HUES64 (cell line): ENCODE results near the gene FBXL7.

Source experiments
- H3K27ac ChIP-seq: 2 replicates; pipeline ENCODE4 v1.7.0; 2013; ENCODE audit warnings: low read depth, low read length, inconsistent platforms
- H3K27me3 ChIP-seq: 2 replicates; pipeline ENCODE4 v1.6.1; 2013; ENCODE audit warnings: mild to moderate bottlenecking, low read length; ENCODE audit not compliant: insufficient read depth
- H3K36me3 ChIP-seq: 2 replicates; pipeline ENCODE4 v1.6.1; 2013; ENCODE audit warnings: mild to moderate bottlenecking, low read length; ENCODE audit not compliant: insufficient read depth
- H3K4me1 ChIP-seq: 2 replicates; pipeline ENCODE4 v1.6.1; 2013; ENCODE audit warnings: mild to moderate bottlenecking, low read length, moderate library complexity; ENCODE audit not compliant: insufficient read depth
- H3K4me3 ChIP-seq: 2 replicates; pipeline ENCODE4 v1.5.1; 2013; ENCODE audit warnings: mild to moderate bottlenecking, low read length, moderate library complexity
- H3K9ac ChIP-seq: 2 replicates; pipeline ENCODE4 v1.6.1; 2013; ENCODE audit warnings: mild to moderate bottlenecking, low read depth, low read length
- H3K9me3 ChIP-seq: 2 replicates; pipeline ENCODE4 v1.6.1; 2013; ENCODE audit warnings: low read depth, low read length; ENCODE audit not compliant: insufficient read depth
- WGBS: fragments of 150-250, 120-280 bp; methylation state at CpG from one replicate; pipeline ENCODE4 v1.1.7; 2013; ENCODE audit warnings: missing lambda C conversion rate; 5-methylcytosine and 5-hydroxymethylcytosine counted together

Gene FBXL7

GRCh38 chr5:15521381-15522186 is 21.6 kb downstream of the FBXL7 start:
- no peaks in the 10 kb centered on the region for H3K27me3 ChIP-seq
- no peaks in the 10 kb centered on the region for H3K9me3 ChIP-seq
- H3K4me1 ChIP-seq = peaks cover 13% of the 10 kb centered on the region
- no peaks in the 10 kb centered on the region for H3K36me3 ChIP-seq
- H3K4me3 ChIP-seq = no peak overlapping the region
- WGBS = 87% methylated on average over 6 of the region's 8 CpGs
- H3K27ac ChIP-seq = no peak overlapping the region
- H3K9ac ChIP-seq = no peak overlapping the region

GRCh38 chr5:15522187-15522520 is 22.2 kb downstream of the FBXL7 start:
- Histone ChIP-seq H3K9ac (no peak overlapping the region), H3K36me3 (no peaks in the 10 kb centered on the region), H3K4me1 (peaks cover 13% of the 10 kb centered on the region), H3K9me3 (no peaks in the 10 kb centered on the region), H3K27ac (no peak overlapping the region), H3K27me3 (no peaks in the 10 kb centered on the region), H3K4me3 (no peak overlapping the region)
- WGBS = 68% methylated on average over 3 of the region's 3 CpGs

GRCh38 chr5:15524712-15525111 is 24.7 kb downstream of the FBXL7 start:
- no peak overlapping the region for H3K4me3 ChIP-seq
- H3K9me3 ChIP-seq = no peaks in the 10 kb centered on the region
- H3K4me1 ChIP-seq = peaks cover 13% of the 10 kb centered on the region
- H3K27ac ChIP-seq = no peak overlapping the region
- no peaks in the 10 kb centered on the region for H3K36me3 ChIP-seq
- no peak overlapping the region for H3K9ac ChIP-seq
- H3K27me3 ChIP-seq = no peaks in the 10 kb centered on the region
- 100% methylated on average over 2 of the region's 2 CpGs for WGBS

GRCh38 chr5:15525703-15526275 is 25.8 kb downstream of the FBXL7 start:
- WGBS = 90% methylated on average over 3 of the region's 3 CpGs
- H3K27me3 ChIP-seq = no peaks in the 10 kb centered on the region
- H3K4me3 ChIP-seq = no peak overlapping the region
- H3K36me3 ChIP-seq = no peaks in the 10 kb centered on the region
- H3K9me3 ChIP-seq = no peaks in the 10 kb centered on the region
- no peak overlapping the region for H3K27ac ChIP-seq
- H3K9ac ChIP-seq = no peak overlapping the region
- H3K4me1 ChIP-seq = peaks cover 13% of the 10 kb centered on the region

- H3K27ac ChIP-seq = no peak overlapping the region
- H3K9me3 ChIP-seq = no peaks in the 10 kb centered on the region
- no peaks in the 10 kb centered on the region for H3K27me3 ChIP-seq
- no peak overlapping the region for H3K9ac ChIP-seq
- peaks cover 13% of the 10 kb centered on the region for H3K4me1 ChIP-seq
- 88% methylated on average over 3 of the region's 3 CpGs for WGBS
- H3K36me3 ChIP-seq = no peaks in the 10 kb centered on the region
- no peak overlapping the region for H3K4me3 ChIP-seq
Observed at GRCh38 chr5:15526413-15526812, 26.4 kb downstream of the FBXL7 start.

GRCh38 chr5:15528476-15528875 is 28.5 kb downstream of the FBXL7 start:
- no peak overlapping the region for H3K27ac ChIP-seq
- H3K36me3 ChIP-seq = no peaks in the 10 kb centered on the region
- 92% methylated on average over 1 of the region's 3 CpGs for WGBS
- H3K9ac ChIP-seq = no peak overlapping the region
- no peaks in the 10 kb centered on the region for H3K9me3 ChIP-seq
- no peak overlapping the region for H3K4me3 ChIP-seq
- no peaks in the 10 kb centered on the region for H3K27me3 ChIP-seq
- H3K4me1 ChIP-seq = no peaks in the 10 kb centered on the region

GRCh38 chr5:15529013-15529412 is 29.0 kb downstream of the FBXL7 start:
- no peak overlapping the region for H3K9ac ChIP-seq
- H3K36me3 ChIP-seq = no peaks in the 10 kb centered on the region
- H3K4me3 ChIP-seq = no peak overlapping the region
- H3K27ac ChIP-seq = no peak overlapping the region
- H3K9me3 ChIP-seq = no peaks in the 10 kb centered on the region
- no peaks in the 10 kb centered on the region for H3K27me3 ChIP-seq
- 98% methylated on average over 4 of the region's 5 CpGs for WGBS
- no peaks in the 10 kb centered on the region for H3K4me1 ChIP-seq

GRCh38 chr5:15529821-15530220 is 29.8 kb downstream of the FBXL7 start:
- 94% methylated on average over 2 of the region's 2 CpGs for WGBS
- no peak overlapping the region for H3K4me3 ChIP-seq

GRCh38 chr5:15533129-15533893 is 33.3 kb downstream of the FBXL7 start:
- Histone ChIP-seq H3K36me3 (no peaks in the 10 kb centered on the region), H3K4me1 (peaks cover 8% of the 10 kb centered on the region), H3K9me3 (peaks cover 17% of the 10 kb centered on the region), H3K27me3 (no peaks in the 10 kb centered on the region), H3K4me3 (no peak overlapping the region), H3K27ac (no peak overlapping the region), H3K9ac (no peak overlapping the region)
- WGBS = 93% methylated on average over 5 of the region's 5 CpGs

More at GRCh38 chr5:15529821-15530220, 29.8 kb downstream of the FBXL7 start:
- H3K27ac ChIP-seq = no peak overlapping the region
- H3K27me3 ChIP-seq = no peaks in the 10 kb centered on the region
- H3K36me3 ChIP-seq = no peaks in the 10 kb centered on the region
- no peaks in the 10 kb centered on the region for H3K4me1 ChIP-seq
- H3K9me3 ChIP-seq = no peaks in the 10 kb centered on the region
- H3K9ac ChIP-seq = no peak overlapping the region

- Histone ChIP-seq H3K27me3 (no peaks in the 10 kb centered on the region), H3K4me3 (no peak overlapping the region), H3K9me3 (peaks cover 17% of the 10 kb centered on the region), H3K4me1 (peaks cover 30% of the 10 kb centered on the region), H3K9ac (no peak overlapping the region), H3K27ac (no peak overlapping the region), H3K36me3 (no peaks in the 10 kb centered on the region)
- 95% methylated on average over 4 of the region's 4 CpGs for WGBS
Observed at GRCh38 chr5:15535938-15536337, 36.0 kb downstream of the FBXL7 start.

GRCh38 chr5:15538516-15538915 is 38.5 kb downstream of the FBXL7 start:
- WGBS = 56% methylated on average over 2 of the region's 2 CpGs

More at GRCh38 chr5:15538516-15538915, 38.5 kb downstream of the FBXL7 start:
- peaks cover 32% of the 10 kb centered on the region for H3K4me1 ChIP-seq
- no peak overlapping the region for H3K4me3 ChIP-seq
- peaks cover 17% of the 10 kb centered on the region for H3K9me3 ChIP-seq
- peak overlapping the region; percentile 52 for H3K27ac ChIP-seq
- no peak overlapping the region for H3K9ac ChIP-seq
- no peaks in the 10 kb centered on the region for H3K27me3 ChIP-seq
- no peaks in the 10 kb centered on the region for H3K36me3 ChIP-seq
